Activated B cell treated with CpG ODN at 0.5 μM for 24 hours (primary cell): ENCODE results near the gene SNX9. TPM values are rescaled to one million over a fixed set of nuclear protein-coding genes. Genes with fewer than 3 reads are reported as not detected.

Experiments used
- ATAC-seq: fragments of 200-7000 bp; cut with Tn5 transposase; one replicate; pipeline ENCODE4 v1.10.0; 2021; ENCODE audit warnings: low read depth, mild to moderate bottlenecking, moderate library complexity
- CTCF ChIA-PET: fragments of 350-600 bp; sonication (Branson Sonifier 250); formaldehyde crosslinking; loops from one replicate; lab custom pipeline; 2021; ENCODE audit warnings: antibody characterized with exemption; lab: Charles Lee
- POLR2A ChIA-PET: fragments of 350-600 bp; sonication (Branson Sonifier 250); formaldehyde crosslinking; loops from one replicate; lab custom pipeline; 2021; ENCODE audit warnings: antibody characterized with exemption; lab: Charles Lee
- DNase-seq: peaks from one replicate; pipeline ENCODE4 v3.0.0; 2022
- H3K27ac Mint-ChIP-seq: one replicate; pipeline ENCODE4 v1.8.0; 2020; ENCODE audit warnings: mixed read lengths
- H3K27me3 Mint-ChIP-seq: one replicate; pipeline ENCODE4 v1.8.0; 2021; ENCODE audit warnings: mixed read lengths
- H3K36me3 Mint-ChIP-seq: one replicate; pipeline ENCODE4 v1.8.0; 2021; ENCODE audit warnings: low read depth, mixed read lengths
- H3K4me1 Mint-ChIP-seq: one replicate; pipeline ENCODE4 v1.8.0; 2021; ENCODE audit warnings: mixed read lengths
- H3K4me3 Mint-ChIP-seq: one replicate; pipeline ENCODE4 v1.8.0; 2020; ENCODE audit warnings: mild to moderate bottlenecking, mixed read lengths
- H3K9me3 Mint-ChIP-seq: one replicate; pipeline ENCODE4 v1.8.0; 2020; ENCODE audit warnings: mixed read lengths
- CTCF ChIP-seq: fragments of 200-600 bp; IDR thresholded peaks from one replicate; pipeline ENCODE4 v1.8.0; 2022; ENCODE audit warnings: antibody characterized with exemption, mild to moderate bottlenecking
- intact Hi-C: fragments of 100-400 bp; cut with micrococcal nuclease; formaldehyde crosslinking; loops from one replicate; pipeline ENCODE4 v1.15.1; 2024
- total RNA-seq: library from RNA; stranded (reverse); gene quantifications from 2 replicates; pipeline ENCODE4 v1.2.3, GENCODE V29; 2022

SNX9 gene
- total RNA-seq, 1 donor from 2014 or later, result 40.0 TPM

GRCh38 chr6:157981132-157981394 is 158.0 kb downstream of the SNX9 start:
- POLR2A ChIA-PET, result interaction anchor here (0.6 to 5.7 kb wide), 4 partner anchors 46 to 746 kb away, joined by 3 to 32 read pairs (median 4); no protein-coding TSS in a partner anchor
- Mint-ChIP-seq H3K4me1 (peaks cover 43% of the 10 kb centered on the region), H3K36me3 (peaks cover 2% of the 10 kb centered on the region), H3K27ac (peak overlapping the region; percentile 50), H3K9me3 (no peaks in the 10 kb centered on the region), H3K27me3 (no peaks in the 10 kb centered on the region), H3K4me3 (peak overlapping the region; percentile 89)
- intact Hi-C loops, result loop anchor here (1.0 to 5.0 kb wide), 5 partner anchors 9 to 219 kb away; partner anchors contain the start of genes GTF2H5 and SERAC1
- ATAC-seq (peak; percentile 10), DNase-seq (no peak)
- no peak for TF ChIP-seq CTCF
- CTCF ChIA-PET, result interaction anchor here (1.6 to 5.3 kb wide), 2 partner anchors 9 to 45 kb away, joined by 3 to 28 read pairs; no protein-coding TSS in a partner anchor

GRCh38 chr6:157981395-157982101 is 158.5 kb downstream of the SNX9 start, which contains the start of gene SYNJ2:
Gene SYNJ2, plus strand, starts transcription at chr6:157981863. Its CDS starts 99 bp downstream, at chr6:157981962.
- POLR2A ChIA-PET, result interaction anchor here (0.6 to 5.7 kb wide), 5 partner anchors 37 to 746 kb away, joined by 3 to 32 read pairs (median 3); no protein-coding TSS in a partner anchor
- peak; percentile 86 for ATAC-seq
- Mint-ChIP-seq H3K27me3 (no peaks in the 10 kb centered on the region), H3K4me1 (peaks cover 43% of the 10 kb centered on the region), H3K27ac (peak within 1 kb of the TSS; percentile 77), H3K4me3 (peak within 1 kb of the TSS; percentile 89), H3K36me3 (peaks cover 2% of the 10 kb centered on the region), H3K9me3 (no peaks in the 10 kb centered on the region)
- peak; percentile 78 for DNase-seq
- intact Hi-C loops, result loop anchor here (1.0 to 5.0 kb wide), 6 partner anchors 9 to 219 kb away; partner anchors contain the start of genes GTF2H5 and SERAC1
- no peak for TF ChIP-seq CTCF
- CTCF ChIA-PET, result interaction anchor here (0.6 to 5.3 kb wide), 5 partner anchors 8 to 183 kb away, joined by 3 to 28 read pairs (median 4); no protein-coding TSS in a partner anchor

- Mint-ChIP-seq H3K27me3 (no peaks in the 10 kb centered on the region), H3K9me3 (no peaks in the 10 kb centered on the region), H3K4me3 (peak overlapping the region; percentile 89), H3K4me1 (peaks cover 43% of the 10 kb centered on the region), H3K27ac (peak overlapping the region; percentile 77), H3K36me3 (peaks cover 2% of the 10 kb centered on the region)
- DNase-seq, result peak; percentile 48
- intact Hi-C loops, result loop anchor here (1.0 to 5.0 kb wide), 4 partner anchors 44 to 220 kb away; partner anchors contain the start of genes GTF2H5 and SERAC1
- no peak for TF ChIP-seq CTCF
- ChIA-PET POLR2A (interaction anchor here (0.7 to 5.7 kb wide), 4 partner anchors 37 to 221 kb away, joined by 3 to 32 read pairs (median 4); no protein-coding TSS in a partner anchor), CTCF (interaction anchor here (0.6 to 5.3 kb wide), 5 partner anchors 8 to 183 kb away, joined by 3 to 28 read pairs (median 4); no protein-coding TSS in a partner anchor)
- peak; percentile 18 for ATAC-seq
Measured at GRCh38 chr6:157982102-157982562, 159.1 kb downstream of the SNX9 start.

GRCh38 chr6:157982563-157983405 is 159.7 kb downstream of the SNX9 start:
- H3K9me3 Mint-ChIP-seq, result no peaks in the 10 kb centered on the region
- no peak for ATAC-seq
- H3K27me3 Mint-ChIP-seq, result no peaks in the 10 kb centered on the region
- no peak for TF ChIP-seq CTCF
- peaks cover 43% of the 10 kb centered on the region for H3K4me1 Mint-ChIP-seq
- peak overlapping the region; percentile 77 for H3K27ac Mint-ChIP-seq
- ChIA-PET CTCF (interaction anchor here (1.3 to 5.3 kb wide), 3 partner anchors 44 to 89 kb away, joined by 3 to 28 read pairs (median 12); no protein-coding TSS in a partner anchor), POLR2A (interaction anchor here (1.6 to 5.7 kb wide), 2 partner anchors 44 to 90 kb away, joined by 5 to 32 read pairs; no protein-coding TSS in a partner anchor)
- intact Hi-C loops, result loop anchor here (1.0 to 5.0 kb wide), 4 partner anchors 44 to 220 kb away; partner anchors contain the start of genes GTF2H5 and SERAC1
- no peak for DNase-seq
- H3K4me3 Mint-ChIP-seq, result peak overlapping the region; percentile 89
- H3K36me3 Mint-ChIP-seq, result peaks cover 2% of the 10 kb centered on the region
